Measurements from ENCODE around the gene MGLL. TPM values are rescaled to one million over a fixed set of nuclear protein-coding genes. Genes with fewer than 3 reads are reported as not detected.

MGLL gene
- total RNA-seq, 1 experiment from 2014 or later: 12.6 TPM

GRCh38 chr3:127811717-127812116 lies 10.6 kb downstream of the MGLL start:
- TF ChIP-seq CTCF (IDR thresholded peaks at IDR 0.05; ENCODE audit: unreplicated experiment): no peak
- DNase-seq (ENCODE audit: unreplicated experiment): no peak
- Mint-ChIP-seq H3K9me3 (ENCODE audit: unreplicated experiment) (no peaks in the 10 kb centered on the region), H3K27ac (ENCODE audit: low read depth, unreplicated experiment) (no peak overlapping the region), H3K27me3 (ENCODE audit: insufficient read depth, unreplicated experiment) (no peaks in the 10 kb centered on the region), H3K4me1 (ENCODE audit: insufficient read depth, unreplicated experiment) (peaks cover 9% of the 10 kb centered on the region), H3K4me3 (ENCODE audit: unreplicated experiment) (no peak overlapping the region), H3K36me3 (ENCODE audit: insufficient read depth, unreplicated experiment) (peaks cover 6% of the 10 kb centered on the region)
- BruUV-seq (replicated peaks): no TSS peak
- POLR2A ChIA-PET: no interaction called here
- intact Hi-C loops (cut with micrococcal nuclease): no loop called here
- CTCF ChIA-PET: interaction anchor here (0.6 kb wide), 1 partner anchor 80 kb away, joined by 5 read pairs; no protein-coding TSS in a partner anchor

GRCh38 chr3:127809611-127810010 lies 12.7 kb downstream of the MGLL start:
- Mint-ChIP-seq H3K4me3 (ENCODE audit: unreplicated experiment) (no peak overlapping the region), H3K27me3 (ENCODE audit: insufficient read depth, unreplicated experiment) (no peaks in the 10 kb centered on the region), H3K4me1 (ENCODE audit: insufficient read depth, unreplicated experiment) (no peaks in the 10 kb centered on the region), H3K36me3 (ENCODE audit: insufficient read depth, unreplicated experiment) (peaks cover 6% of the 10 kb centered on the region), H3K9me3 (ENCODE audit: unreplicated experiment) (no peaks in the 10 kb centered on the region), H3K27ac (ENCODE audit: low read depth, unreplicated experiment) (no peak overlapping the region)
- CTCF ChIA-PET: no interaction called here
- POLR2A ChIA-PET: interaction anchor here (0.8 kb wide), 1 partner anchor 9 kb away, joined by 3 read pairs; no protein-coding TSS in a partner anchor
- intact Hi-C loops (cut with micrococcal nuclease): no loop called here
- no peak for TF ChIP-seq CTCF (IDR thresholded peaks at IDR 0.05; ENCODE audit: unreplicated experiment)
- no peak for DNase-seq (ENCODE audit: unreplicated experiment)
- BruUV-seq (replicated peaks): no TSS peak

GRCh38 chr3:127809211-127809610 lies 13.1 kb downstream of the MGLL start:
- BruUV-seq (replicated peaks): no TSS peak
- intact Hi-C loops (cut with micrococcal nuclease): no loop called here
- TF ChIP-seq CTCF (IDR thresholded peaks at IDR 0.05; ENCODE audit: unreplicated experiment): no peak
- Mint-ChIP-seq H3K27ac (ENCODE audit: low read depth, unreplicated experiment) (no peak overlapping the region), H3K4me1 (ENCODE audit: insufficient read depth, unreplicated experiment) (peaks cover 3% of the 10 kb centered on the region), H3K36me3 (ENCODE audit: insufficient read depth, unreplicated experiment) (peaks cover 6% of the 10 kb centered on the region), H3K9me3 (ENCODE audit: unreplicated experiment) (no peaks in the 10 kb centered on the region), H3K27me3 (ENCODE audit: insufficient read depth, unreplicated experiment) (no peaks in the 10 kb centered on the region), H3K4me3 (ENCODE audit: unreplicated experiment) (no peak overlapping the region)
- DNase-seq (ENCODE audit: unreplicated experiment): no peak
- ChIA-PET CTCF (no interaction called here), POLR2A (interaction anchor here (0.8 kb wide), 1 partner anchor 9 kb away, joined by 3 read pairs; no protein-coding TSS in a partner anchor)

GRCh38 chr3:127808197-127808596 lies 14.1 kb downstream of the MGLL start:
- H3K9me3 Mint-ChIP-seq (ENCODE audit: unreplicated experiment): no peaks in the 10 kb centered on the region
- no peak for TF ChIP-seq CTCF (IDR thresholded peaks at IDR 0.05; ENCODE audit: unreplicated experiment)
- POLR2A ChIA-PET: no interaction called here
- H3K4me1 Mint-ChIP-seq (ENCODE audit: insufficient read depth, unreplicated experiment): peaks cover 13% of the 10 kb centered on the region
- BruUV-seq (replicated peaks): no TSS peak
- DNase-seq (ENCODE audit: unreplicated experiment): no peak
- intact Hi-C loops (cut with micrococcal nuclease): no loop called here
- H3K27ac Mint-ChIP-seq (ENCODE audit: low read depth, unreplicated experiment): no peak overlapping the region
- H3K27me3 Mint-ChIP-seq (ENCODE audit: insufficient read depth, unreplicated experiment): no peaks in the 10 kb centered on the region
- no peak overlapping the region for H3K4me3 Mint-ChIP-seq (ENCODE audit: unreplicated experiment)
- CTCF ChIA-PET: interaction anchor here (0.6 to 1.2 kb wide), 2 partner anchors 17 to 39 kb away, joined by 3 read pairs; no protein-coding TSS in a partner anchor
- H3K36me3 Mint-ChIP-seq (ENCODE audit: insufficient read depth, unreplicated experiment): peaks cover 6% of the 10 kb centered on the region

Measured in MCF 10A (cell line).